GM19328 (cell line): ENCODE results near the gene ZNF334.
A peak's percentile ranks its signal among the peaks of the same experiment; 100 is the strongest.

Experiments used
- ATAC-seq: cut with Tn5 transposase; IDR thresholded peaks from one replicate; pipeline ENCODE4 v1.9.1; 2021; ENCODE audit warnings: mild to moderate bottlenecking, moderate library complexity; ENCODE audit not compliant: unreplicated experiment

Gene ZNF334

DNA sequence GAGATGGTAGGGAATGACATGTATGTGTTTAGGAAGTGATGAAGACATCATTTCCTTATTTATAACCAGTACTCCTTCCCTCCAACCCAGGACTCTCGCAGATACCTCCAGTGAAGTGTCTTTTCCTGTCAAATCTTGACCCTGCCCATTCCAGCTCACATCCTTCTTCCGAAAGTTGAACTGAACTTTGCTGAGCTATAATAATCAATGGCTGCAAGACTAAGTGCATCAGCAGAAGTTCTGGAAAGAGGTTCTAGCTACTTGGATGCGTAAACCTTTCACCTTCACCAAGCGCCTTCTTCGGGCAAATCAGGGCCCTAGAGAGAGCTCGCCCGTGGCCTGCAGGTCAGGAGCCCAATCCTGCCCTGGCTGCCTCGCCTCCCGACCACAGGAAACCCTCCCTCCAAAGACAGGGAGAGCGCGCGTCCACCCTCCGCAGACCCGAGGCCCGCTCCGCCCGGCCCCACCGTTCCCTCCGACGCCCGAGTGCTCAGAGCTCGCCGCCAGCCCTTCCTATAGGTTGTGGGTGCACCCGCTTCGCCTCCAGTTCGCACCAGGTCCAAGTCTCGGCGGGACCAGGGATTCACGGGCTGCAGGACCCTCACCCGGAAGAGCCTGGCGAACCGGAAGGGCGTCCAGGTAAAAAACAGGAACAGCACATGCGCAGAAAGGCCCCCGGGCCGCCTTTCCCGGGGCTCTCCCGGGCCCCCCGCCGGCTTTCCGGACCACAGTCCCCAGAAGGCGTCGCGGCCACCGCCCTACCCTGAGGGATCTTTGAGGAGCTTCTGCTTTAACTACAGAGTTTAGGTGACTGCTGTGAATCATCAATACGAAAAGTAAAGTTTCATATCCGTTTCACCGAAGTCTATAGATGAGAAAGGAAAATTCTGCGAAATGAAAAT lies at the start of gene ZNF334:
Gene ZNF334, minus strand, starts transcription at position 617 of the 902 bp plus-strand sequence. CDS start 1,457 bp downstream, outside the sequence.
- ATAC-seq: no peak

DNA sequence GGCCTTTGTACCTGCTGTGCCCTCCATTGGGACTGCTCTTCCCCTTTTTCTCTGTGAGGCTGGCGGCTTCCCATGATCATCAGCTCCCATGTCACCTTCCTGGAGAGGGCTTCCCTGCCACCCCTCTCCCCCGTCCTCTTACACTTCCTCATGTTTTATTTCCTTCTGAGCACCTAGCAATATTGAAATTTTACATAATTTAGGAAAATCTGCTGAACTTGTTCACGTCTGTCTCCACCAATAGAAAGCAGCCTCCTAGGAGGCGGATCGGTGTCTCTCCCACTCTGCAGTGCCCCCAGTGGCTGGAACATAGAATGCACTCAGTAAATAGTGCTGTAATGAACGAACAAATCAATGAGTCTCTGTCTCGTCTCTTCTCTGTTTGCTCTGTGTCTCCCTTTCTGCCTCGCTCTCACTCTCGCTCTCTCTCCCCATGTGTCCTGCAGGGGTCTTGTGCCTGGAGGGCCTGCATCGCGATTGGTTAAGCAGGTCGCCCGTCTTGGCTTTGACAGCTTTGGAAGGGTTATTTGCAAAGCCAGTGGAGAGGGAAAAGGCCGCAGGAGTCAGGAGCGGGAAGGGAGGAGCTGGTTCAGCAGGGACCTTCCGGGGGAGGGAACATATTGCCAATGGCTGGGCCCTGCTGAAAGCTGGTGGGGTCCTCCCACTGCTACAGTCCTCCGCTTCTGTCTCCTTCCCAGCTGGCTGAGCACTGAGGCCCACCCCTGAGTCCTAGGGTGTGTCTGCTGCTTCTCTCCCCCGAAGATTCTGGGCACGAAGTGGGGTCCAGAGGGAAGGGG lies 49.2 kb upstream of the ZNF334 start:
- ATAC-seq: no peak

DNA sequence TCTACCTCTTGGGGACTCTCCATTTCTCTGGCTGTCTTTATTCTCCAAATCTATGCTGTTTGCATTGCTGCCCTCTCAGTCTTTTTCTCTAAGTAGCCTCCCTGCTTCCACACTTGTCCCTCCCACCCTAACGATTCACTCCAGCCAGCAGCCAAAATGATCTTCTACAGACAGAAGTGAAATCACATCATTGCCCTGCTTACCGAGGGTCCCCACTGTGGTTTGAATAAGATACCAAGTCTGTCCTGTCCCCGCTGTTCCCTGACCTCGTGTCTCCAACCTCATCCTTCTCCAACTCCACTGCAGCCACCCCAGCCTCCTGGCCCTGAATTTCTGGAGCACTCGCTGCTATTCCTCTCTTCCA lies 48.6 kb upstream of the ZNF334 start:
- ATAC-seq: no peak

DNA sequence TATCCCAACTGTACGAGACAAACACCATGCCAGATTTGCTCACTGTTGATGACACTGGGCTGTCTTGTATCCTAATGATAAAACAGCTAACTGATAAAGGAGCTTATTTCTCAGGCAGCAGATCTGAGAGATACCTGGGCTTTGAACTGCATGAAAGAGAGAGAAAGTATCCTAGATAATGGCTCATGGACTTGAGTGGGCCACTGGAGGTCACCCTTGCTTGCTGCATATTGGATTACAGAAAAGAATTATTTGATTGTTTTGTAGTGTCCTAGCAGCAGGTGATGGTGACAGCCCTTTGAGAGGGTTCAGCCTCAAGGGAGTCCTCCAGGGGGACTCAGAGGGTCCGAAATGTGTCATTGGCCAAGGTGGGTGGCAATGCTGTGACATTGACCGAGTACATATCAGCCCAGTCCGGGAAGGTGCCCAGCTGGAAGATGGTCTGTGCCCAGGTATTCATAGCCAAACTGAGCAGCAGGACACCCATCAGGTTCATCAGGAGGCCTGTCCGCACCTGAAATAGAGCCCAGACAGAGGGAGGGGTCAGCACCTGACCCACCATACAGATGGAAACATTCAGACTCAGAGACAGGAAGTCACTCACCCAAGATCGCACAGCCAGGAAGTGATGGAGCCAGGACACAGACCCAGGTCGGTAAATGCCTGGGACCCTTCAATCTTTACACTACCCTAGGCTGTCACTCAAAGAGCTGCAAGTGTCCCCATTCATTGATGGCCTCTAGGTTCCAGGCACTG lies 46.5 kb upstream of the ZNF334 start:
- no peak for ATAC-seq

DNA sequence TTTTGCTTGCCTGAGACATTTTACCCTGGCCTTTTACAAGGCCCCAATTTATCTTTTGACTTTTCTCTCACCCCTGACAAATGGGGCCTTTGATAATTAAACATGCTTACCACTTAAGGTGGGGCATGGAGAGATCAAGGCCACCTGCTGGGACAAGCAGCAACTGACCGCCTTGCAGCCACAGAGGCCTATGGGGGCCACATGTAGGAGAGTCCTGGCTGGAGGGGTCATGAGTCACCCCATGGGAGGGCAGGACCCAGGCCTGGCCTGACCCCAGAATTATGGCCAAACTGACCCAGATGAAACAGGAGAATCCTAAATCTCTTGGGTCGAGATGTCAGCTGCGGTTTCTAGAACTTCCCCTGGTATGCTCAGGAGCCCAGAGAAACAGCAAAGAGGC lies 45.6 kb upstream of the ZNF334 start:
- ATAC-seq: no peak

DNA sequence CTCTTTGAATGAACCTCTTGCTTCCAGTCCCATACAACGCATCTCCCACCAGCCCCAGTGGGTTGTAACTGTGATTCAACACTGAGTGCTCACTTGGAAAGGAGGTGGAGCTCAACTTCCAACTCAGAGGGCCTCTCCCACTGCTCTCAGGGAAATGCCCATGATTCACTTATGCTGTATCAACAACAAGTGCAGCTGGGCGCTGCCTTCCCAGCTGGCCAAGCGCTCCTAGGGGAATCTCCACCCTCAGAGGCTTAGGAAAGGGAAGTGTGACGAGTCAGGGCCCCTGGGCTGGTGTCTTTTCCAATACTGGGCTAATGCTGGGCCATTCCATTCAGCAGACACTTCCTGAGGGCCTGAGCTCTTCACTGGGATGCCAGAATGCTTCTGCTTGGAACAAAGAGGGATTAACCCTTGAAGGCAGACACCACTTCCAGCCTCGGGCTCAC lies 45.2 kb upstream of the ZNF334 start:
- ATAC-seq: no peak

DNA sequence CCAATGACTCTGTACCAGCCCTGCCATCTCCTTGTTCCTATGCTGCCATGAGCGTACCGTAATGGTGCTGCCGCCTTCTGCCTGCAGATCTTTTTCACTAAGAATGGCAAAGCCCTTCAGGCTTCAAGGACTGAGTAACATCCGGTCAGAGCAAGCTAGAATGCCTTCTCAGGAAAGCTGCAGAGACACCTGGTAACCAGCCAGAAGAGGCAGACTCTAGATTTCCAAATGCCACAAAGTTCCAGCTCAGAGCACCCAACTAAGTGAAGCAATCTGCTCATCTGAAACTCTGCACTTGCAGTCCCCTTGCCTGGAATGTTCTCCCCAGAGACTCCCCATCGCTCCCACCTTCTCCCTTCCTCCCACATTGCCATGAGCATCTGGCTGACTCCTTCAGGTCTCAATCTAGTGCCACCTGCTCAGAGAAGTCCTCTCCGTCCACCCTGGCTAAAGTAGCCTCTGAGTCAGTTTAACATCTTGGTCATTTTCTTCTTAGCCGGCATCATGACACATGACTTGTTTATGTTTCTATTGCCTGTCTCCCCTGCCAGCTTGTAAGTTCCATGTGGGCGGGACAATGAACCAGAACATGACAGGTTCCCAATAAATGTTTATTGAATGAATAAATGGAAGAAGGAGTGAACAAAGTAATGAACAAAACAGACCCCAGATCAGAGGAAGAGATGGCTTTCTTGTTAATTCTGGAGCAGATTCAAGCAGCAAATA lies 44.0 kb upstream of the ZNF334 start:
- no peak for ATAC-seq

DNA sequence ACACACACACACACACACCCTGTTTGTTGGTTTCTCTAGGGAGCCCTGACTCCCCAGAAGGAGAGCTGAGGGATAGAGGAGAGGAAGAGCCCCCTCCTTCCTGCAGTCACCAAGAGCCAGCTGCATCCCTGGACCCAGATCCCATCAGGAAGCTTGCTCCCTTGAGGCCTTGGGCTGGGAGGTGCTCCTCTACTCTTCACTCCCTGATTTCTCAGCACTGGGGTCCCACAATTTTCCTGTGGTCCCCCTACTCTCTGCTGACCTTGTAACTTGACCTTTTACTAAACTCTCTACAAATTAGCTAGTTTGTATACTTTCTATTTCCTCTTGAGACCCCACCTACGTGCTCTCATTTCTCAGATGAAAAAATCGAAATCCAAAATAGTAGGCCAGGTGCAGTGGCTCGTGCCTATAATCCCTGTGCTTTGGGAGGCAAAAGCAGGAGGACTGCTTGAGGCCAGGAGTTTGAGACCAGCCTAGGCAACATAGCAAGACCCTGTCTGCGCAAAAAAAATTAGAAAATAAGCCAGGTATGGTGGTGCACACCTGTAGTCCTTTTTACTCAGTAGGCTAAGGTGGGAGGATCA lies 42.1 kb upstream of the ZNF334 start:
- no peak for ATAC-seq

DNA sequence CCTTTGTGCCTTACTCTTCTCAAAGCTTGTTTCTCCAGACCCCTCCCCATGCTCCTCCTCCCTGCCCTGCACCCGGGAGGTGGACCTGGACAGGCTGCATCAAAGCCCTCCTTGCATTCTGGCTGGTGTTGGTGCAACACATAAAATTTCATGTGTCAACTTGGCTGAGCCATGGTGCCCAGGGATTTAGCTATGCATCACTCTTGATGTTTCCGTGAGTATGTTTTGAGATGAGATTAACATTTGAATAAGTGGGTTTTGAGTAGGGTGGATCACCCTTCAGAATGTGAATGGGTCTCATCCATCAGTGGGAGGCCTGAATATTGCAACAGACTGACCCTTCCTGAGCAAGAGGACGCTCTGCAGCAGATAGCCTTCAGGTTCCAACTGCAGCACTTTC lies 41.5 kb upstream of the ZNF334 start:
- ATAC-seq: no peak

DNA sequence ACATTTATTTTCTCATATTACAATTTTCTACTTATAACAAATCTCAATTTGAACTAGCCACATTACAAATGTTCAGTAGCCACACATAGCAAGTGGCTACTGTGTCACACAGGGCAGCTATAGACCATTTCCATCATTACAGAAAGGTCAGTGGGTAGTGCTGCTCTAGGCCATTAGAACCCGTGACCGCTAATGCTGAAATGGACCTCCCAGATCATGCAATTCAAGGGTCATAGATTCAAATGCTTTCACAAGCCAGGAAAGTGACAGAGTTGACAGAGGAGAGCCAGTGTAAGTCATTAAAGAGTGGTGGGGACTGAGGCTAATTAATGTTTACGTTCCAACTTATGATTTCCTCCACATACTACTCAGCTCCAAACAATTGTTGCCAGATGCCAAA lies 40.6 kb upstream of the ZNF334 start:
- ATAC-seq: no peak

DNA sequence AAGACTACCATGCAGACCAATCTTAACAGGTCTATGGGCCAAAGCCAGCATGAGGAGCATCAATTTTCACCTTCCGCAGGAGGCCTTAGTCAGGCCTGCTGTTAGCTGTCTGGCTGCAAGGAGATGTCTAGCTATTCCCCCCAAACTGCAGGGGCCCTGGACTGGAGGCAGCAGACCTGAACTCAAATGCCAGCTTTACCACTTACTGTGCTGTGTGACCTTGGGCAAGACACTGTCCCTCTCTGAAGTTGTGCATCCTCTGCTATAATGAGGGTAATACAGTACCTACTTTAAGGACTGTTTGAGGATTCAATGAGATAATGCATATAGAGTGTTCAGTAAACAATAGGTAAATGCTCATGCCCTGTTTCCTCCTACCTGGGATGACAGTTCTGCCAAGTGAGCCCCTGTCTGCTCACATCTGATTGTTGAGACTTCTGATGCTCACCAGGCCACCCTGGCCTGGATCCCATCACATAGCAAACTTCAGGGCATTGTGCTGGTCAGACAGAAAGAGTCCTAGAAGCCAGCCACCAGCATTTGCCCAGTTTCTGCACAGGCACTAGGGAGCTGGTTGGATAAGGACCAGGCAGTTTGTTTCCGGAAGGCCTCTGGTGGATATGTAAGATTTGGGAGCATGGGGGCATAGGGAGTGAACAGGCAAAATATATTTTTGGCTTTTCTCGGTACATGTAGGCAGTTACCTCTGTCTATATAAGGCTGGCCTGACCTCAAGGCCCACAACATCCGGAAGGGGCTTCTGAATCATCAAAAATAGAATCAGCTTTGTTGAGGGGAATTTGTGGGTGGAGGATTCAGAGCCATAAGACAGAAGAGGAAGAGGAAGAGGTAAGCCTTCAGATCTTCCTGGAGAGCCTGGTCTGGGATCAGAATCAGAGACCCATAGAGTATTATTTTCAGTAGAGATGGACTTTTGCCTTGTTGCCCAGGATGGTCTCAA lies 39.4 kb upstream of the ZNF334 start:
- peak; percentile 69 for ATAC-seq

DNA sequence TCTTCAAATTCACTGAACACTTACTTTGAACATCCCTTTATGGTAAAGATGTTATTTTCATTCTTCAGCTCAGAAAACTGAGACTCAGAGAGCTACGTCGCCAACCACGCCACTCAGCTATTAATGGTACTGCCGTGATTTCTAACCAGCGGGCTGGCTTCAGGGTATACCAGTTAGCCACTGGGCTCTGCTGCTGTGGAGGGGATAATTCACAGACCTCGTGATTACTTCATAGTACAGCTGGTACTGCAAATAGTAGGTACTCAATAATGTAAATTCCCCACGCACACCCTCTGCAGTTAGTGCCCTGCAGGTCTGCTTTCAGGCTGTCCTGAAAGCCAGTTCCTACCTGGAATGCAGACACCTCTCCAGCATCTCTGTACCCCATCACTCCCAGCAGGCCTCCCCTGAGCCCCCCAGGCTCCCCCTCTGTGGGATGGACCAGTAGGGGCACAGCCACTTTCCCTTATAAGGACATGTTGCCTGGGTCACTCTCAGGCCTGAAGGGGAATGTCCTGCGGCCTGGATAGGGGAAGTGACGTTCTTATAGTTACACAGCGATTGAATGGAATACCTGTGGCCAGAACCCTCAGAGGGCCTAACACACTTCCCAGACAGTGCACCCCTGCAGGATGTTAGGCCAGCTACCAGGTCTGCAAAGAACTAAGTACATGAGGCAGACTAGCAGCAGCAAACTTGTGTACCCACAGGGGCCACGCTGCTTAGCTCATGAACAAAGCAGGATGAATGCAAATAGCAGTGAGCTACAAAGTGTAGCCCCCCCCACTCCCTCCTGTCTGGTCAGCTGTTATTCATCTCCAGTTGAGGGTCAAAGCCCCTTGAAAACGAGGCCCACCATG lies 38.4 kb upstream of the ZNF334 start:
- no peak for ATAC-seq

DNA sequence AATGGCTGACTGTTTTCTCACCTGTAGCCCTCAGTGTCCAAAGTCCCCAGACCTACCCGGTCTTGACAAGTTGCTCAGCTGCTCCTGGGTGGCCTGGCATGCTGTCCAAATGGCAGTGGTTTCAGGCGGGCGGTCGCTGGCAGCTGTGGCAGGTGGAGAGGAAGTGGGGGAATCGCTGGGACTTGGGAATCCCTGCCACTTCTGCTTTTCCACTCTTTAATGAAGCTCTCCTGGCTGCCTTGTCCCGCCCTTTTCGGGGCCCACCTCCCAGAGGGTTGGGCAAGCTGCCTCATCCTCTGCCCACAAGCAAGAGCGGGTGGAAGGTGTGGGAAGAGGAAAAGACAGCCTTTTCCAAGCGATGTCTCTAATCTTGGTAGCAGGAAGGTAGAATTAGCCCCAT lies 37.1 kb upstream of the ZNF334 start, which contains the start of gene OCSTAMP:
Gene OCSTAMP, minus strand, starts transcription at position 194 of the 400 bp plus-strand sequence. Its CDS starts 94 bp downstream, at position 100.
- ATAC-seq: no peak

DNA sequence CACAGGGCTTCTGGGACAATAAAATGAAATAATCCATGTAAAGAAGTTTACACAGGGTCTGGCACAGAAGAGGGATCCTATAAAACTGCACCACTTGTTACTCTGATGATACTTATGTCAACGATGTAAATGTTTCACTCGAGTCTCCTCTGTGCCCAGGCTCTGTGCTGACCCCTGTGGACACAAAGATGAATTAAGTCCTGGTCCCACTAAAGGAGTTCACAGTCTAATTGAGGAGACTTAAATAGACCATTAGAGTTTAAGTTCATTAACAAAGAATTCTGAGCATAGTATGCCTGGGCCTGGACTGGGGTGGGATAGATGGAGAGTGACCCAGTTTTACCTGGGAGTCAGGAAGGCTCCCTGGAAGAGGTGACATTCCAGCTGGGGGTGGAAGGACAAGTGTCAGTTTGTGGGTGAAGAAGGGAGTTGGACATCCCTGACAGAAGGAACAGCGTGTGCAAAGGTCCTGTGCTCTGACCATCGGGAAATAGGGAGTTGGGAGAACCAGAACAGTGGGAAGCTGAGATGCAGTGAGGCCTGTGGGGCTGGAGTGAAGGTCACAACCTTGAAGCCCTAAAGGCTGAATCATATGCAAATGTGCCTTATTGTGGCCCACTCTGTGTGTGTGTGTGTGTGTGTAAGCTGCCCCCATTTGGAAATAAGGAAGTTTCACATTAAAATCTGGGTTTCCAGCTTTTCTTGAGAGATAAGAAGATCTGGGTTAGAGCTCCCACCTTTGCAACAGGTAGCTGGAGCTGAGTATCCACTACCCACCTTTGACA lies 36.0 kb upstream of the ZNF334 start:
- ATAC-seq: no peak

DNA sequence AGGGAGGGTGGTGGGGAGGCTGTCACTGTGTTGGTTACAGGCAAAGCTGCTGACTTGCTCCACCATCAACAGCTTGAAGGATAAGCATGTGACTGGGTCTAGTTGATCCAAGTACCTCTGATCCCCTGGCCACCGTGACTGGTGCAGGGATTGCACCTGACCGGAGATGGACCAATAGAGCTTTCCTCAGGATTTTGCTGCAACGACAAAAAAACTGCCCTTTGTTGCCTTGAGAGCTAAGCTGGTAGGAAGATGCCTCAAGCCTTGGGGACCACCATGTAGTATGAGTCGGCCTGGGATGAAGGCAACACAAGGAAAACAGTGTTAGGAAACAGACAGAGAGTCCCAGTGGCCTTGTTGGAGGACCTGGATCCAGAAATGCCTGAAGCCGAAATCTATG lies 35.3 kb upstream of the ZNF334 start:
- no peak for ATAC-seq

DNA sequence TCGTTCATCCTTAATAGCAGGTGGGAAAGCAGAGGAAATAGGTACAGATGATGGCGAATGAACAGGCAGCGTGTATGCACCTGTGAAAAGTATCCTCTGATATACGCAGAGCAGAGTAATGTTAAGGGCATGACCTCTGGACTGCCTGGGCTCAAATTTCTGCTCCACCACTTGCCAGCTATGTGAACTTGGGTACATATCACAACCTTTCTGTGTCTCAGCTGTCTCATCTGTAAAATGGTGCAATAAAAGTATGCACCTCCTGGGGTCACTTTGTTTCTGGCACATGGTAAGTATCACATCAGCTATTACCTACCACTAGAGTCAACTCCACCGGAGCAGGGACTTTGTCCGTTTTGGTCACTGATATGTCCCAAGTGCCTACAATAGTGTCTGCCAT lies 34.6 kb upstream of the ZNF334 start:
- ATAC-seq: no peak

DNA sequence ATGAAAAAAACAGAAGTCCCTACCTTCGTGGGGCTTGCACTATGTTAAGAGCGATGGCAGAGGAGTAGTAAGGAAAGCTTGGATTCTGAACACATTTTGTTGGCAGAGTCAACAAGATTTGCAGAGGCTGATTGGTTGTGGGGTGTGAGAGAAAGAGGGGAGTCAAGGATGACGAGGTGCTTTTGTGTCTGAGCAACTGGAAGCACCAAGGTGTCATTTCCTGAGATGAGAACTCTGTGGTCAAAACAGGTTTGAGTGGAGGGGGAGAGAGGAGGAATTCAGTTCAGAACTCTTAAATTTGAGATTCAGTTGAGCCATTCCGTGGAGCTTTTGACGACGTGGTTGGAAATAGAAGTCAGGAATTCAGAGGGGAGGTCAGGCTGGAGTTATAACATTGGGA lies 33.6 kb upstream of the ZNF334 start:
- no peak for ATAC-seq
